Gastroesophageal sphincter (tissue), 4 donors: ENCODE data around the gene TMEM252. TPM values are rescaled to one million over a fixed set of nuclear protein-coding genes. Genes with fewer than 3 reads are reported as not detected.
A peak's percentile ranks its signal among the peaks of the same experiment; 100 is the strongest.

Experiments
- ATAC-seq: fragments of 150-250 bp; one replicate; pipeline ENCODE4 v1.9.1; 2016; ENCODE audit warnings: mild to moderate bottlenecking, moderate library complexity
- H3K27ac ChIP-seq, 4 donors: fragments of 200-600 bp; sonication (generic) in 3 of 4; 1 replicate in 3 of 4; 2 replicates in 1 of 4; pipeline ENCODE4 v1.5.1; 2016 to 2019
- H3K27me3 ChIP-seq: fragments of 200-600 bp; sonication (generic); one replicate; pipeline ENCODE4 v1.5.1; 2019
- H3K36me3 ChIP-seq, 2 donors: fragments of 200-600 bp; sonication (generic); one replicate each; pipeline ENCODE4 v1.5.1; 2019; ENCODE audit warnings: control low read depth in 1 of 2
- H3K4me1 ChIP-seq, 3 donors: fragments of 200-600 bp; sonication (generic); 1 replicate in 2 of 3; 2 replicates in 1 of 3; pipeline ENCODE4 v1.5.1; 2016 to 2019; ENCODE audit warnings: control low read depth in 2 of 3
- H3K4me3 ChIP-seq, 2 donors: fragments of 200-600 bp; sonication (generic); one replicate each; pipeline ENCODE4 v1.5.1; 2019; ENCODE audit warnings: mild to moderate bottlenecking in 1 of 2, moderate library complexity in 1 of 2
- H3K9me3 ChIP-seq, 3 donors: fragments of 200-600 bp; sonication (generic); one replicate each; pipeline ENCODE4 v1.5.1; 2017 to 2019; ENCODE audit warnings: control low read depth in 2 of 3
- EP300 ChIP-seq: sonication (generic); formaldehyde crosslinking; IDR thresholded peaks from one replicate; pipeline ENCODE4 v1.6.1; 2017; ENCODE audit warnings: antibody characterized with exemption, mild to moderate bottlenecking
- POLR2A ChIP-seq, 2 donors: fragments of 450-650 bp; IDR thresholded peaks; one replicate each; pipeline ENCODE4 v1.6.1; 2017; ENCODE audit warnings: antibody characterized with exemption in 2 of 2, mild to moderate bottlenecking in 2 of 2, moderate library complexity in 1 of 2
- POLR2AphosphoS5 ChIP-seq: sonication (generic); formaldehyde crosslinking; IDR thresholded peaks from one replicate; pipeline ENCODE4 v1.6.1; 2017; ENCODE audit warnings: antibody characterized with exemption
- WGBS, 2 donors: methylation state at CpG; one replicate each; pipeline ENCODE4 v1.1.5; 2018; ENCODE audit warnings: low coverage in 1 of 2; 5-methylcytosine and 5-hydroxymethylcytosine counted together
- total RNA-seq, 4 donors: library from RNA; depleted of rRNA; stranded (reverse); fragments of >200 nt; gene quantifications; one replicate each; pipeline ENCODE4 v1.1.0, GENCODE V29; 2016
- TF ChIP-seq, protein P1 (sequence below), 4 experiments: fragments of 200-600 bp in 2 of 4; fragments of 450-650 bp in 2 of 4; sonication (generic) in 1 of 4; IDR thresholded peaks; one replicate each; pipeline ENCODE4 v1.5.1; 2017 to 2019; ENCODE audit warnings: antibody characterized with exemption in 4 of 4, mild to moderate bottlenecking in 2 of 4, moderate library complexity in 2 of 4

The TMEM252 gene, protein sequence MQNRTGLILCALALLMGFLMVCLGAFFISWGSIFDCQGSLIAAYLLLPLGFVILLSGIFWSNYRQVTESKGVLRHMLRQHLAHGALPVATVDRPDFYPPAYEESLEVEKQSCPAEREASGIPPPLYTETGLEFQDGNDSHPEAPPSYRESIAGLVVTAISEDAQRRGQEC
- under 1 TPM in 1 of 4 donors, not detected in 3; 0.67 TPM for total RNA-seq

DNA sequence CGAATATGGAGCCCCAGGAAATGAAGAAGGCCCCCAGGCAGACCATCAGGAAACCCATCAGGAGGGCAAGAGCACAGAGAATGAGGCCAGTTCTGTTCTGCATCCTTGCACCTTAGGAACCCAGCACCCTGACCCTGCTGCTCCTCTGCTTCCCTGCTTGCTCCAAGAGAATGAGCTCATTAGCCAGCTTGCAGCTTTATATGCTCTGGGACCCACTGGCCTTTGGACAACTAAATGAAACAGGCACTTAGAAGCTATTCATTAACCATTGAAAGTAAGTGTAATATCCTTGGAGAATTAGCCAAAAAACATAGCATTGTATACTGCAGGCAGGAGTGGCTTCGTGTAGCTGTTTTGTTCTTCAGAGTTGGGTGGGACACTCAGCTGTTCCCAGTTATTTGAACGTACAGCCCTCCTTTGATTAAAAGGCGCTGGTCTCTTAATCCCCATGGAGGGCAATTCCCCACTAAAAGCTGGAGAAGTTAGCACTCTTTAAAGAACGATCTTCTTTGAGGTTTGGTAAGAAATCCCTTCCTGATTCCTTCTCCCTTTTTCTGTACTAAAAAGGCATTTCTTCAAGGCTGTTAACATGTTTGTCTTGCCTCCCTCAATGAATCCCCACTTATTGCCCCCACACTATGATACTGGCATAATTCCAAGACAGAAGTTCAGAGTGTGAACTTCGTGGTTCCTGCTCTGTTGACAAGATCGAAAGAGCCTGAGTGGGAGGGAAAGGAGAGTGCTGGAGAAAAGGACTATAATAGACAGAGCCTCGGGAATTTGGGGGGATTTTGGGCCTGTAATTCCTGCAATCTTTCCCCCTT is at the start of gene TMEM252:
Gene TMEM252 (minus strand): TSS at position 172 of the 824 bp plus-strand sequence. CDS start 69 bp downstream, at position 103.
- Histone ChIP-seq H3K4me1 (peaks cover 6 to 41% (median 16%) of the 10 kb centered on the region in 3 donors), H3K27me3 (no peaks in the 10 kb centered on the region), H3K4me3 (no peak within 1 kb of the TSS), H3K36me3 (no peaks in the 10 kb centered on the region), H3K27ac (peak within 1 kb of the TSS; percentile 44 to 90 (median 80)), H3K9me3 (no peaks in the 10 kb centered on the region)
- no peak for ATAC-seq
- TF ChIP-seq EP300 = no peak
- peak; percentile 17 for TF ChIP-seq POLR2AphosphoS5
- 4 to 26% methylated on average over 5 to 7 of the region's 8 CpGs for WGBS, 2 donors

DNA sequence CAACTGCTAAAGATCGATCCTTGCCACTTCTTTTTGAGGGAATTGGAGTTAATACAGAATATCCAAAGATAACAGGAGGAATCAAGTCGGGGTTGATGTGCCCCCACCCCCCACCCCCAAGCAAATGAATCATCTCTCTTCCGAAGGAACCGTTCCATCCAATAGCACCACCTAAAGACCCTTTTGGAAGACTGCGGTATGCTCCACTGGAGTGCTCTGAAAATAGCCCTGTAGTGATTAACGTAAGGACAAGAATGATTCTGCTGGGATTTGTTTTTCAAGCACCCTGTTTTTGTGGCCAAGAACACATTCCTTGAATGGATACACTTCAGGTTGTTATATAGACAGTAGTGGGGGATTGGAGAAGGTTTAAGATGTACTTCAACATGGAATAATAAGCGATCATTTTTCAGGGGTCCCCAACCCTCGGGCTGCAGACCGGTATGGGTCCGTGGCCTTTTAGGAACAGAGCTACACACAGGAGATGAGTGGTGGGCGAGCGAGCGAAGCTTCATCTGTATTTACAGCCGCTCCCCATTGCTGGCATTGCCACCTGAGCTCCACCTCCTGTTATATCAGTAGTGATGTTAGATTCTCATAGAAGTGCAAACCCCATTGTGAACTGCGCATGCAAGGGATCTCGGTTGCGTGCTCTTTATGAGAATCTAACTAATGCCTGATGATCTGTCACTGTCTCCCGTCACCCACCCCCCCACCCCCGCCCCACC is 44.5 kb upstream of the TMEM252 start:
- H3K27me3 ChIP-seq = no peaks in the 10 kb centered on the region
- H3K4me1 ChIP-seq = peaks cover 0 to 12% (median 0%) of the 10 kb centered on the region in 3 donors
- H3K36me3 ChIP-seq = no peaks in the 10 kb centered on the region
- H3K9me3 ChIP-seq = peaks cover 0 to 4% (median 0%) of the 10 kb centered on the region in 3 donors
- H3K4me3 ChIP-seq = no peak overlapping the region
- TF ChIP-seq EP300 (no peak), POLR2AphosphoS5 (no peak), POLR2A (IDR thresholded peaks at IDR 0.05) (no peak)
- TF ChIP-seq, protein P1, sequence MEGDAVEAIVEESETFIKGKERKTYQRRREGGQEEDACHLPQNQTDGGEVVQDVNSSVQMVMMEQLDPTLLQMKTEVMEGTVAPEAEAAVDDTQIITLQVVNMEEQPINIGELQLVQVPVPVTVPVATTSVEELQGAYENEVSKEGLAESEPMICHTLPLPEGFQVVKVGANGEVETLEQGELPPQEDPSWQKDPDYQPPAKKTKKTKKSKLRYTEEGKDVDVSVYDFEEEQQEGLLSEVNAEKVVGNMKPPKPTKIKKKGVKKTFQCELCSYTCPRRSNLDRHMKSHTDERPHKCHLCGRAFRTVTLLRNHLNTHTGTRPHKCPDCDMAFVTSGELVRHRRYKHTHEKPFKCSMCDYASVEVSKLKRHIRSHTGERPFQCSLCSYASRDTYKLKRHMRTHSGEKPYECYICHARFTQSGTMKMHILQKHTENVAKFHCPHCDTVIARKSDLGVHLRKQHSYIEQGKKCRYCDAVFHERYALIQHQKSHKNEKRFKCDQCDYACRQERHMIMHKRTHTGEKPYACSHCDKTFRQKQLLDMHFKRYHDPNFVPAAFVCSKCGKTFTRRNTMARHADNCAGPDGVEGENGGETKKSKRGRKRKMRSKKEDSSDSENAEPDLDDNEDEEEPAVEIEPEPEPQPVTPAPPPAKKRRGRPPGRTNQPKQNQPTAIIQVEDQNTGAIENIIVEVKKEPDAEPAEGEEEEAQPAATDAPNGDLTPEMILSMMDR (IDR thresholded peaks at IDR 0.05) = no peak
- 66 to 73% methylated on average over 9 to 15 of the region's 19 CpGs for WGBS, 2 donors
- no peak for ATAC-seq
- no peak overlapping the region for H3K27ac ChIP-seq

DNA sequence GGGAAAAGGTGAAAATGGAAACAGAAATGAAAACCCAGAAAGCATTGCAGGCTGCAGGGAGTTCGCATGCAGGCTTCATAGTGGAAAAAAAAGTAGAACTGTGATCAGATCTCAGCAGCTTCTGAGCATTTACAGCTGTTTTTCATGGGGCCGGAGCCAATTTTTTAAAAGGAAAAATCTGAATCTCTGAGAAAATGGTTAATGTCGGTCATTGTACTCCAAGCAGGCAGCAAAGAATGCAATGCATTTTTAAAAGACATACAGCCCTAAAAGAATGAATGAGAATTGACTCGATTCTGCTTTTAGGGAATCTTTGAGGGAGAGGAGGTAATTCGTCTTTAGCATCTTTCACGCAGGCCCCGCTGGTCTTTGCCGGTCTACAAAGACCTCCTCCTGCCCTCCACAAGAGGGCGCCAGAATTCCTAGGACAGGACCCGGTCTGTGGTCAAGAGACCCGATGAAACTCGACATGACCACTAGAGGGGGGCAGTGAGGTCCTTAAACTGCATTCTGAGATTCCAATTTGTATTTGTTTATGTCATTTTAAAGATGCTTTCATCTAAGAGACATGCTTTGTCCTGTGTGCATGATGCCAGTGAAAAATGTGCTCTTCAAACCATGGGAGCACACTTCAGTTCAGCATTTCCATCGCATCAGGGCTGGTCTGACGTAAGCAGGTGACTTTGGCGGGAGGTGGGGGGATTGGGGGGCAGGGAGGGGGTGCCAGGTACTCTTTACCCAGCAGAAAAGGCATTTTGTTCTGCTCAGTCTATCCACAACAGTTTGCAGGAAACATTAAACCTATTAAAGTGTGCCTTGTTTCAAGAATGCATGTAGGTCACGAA is 43.7 kb upstream of the TMEM252 start:
- WGBS, 2 donors = 17 to 23% methylated on average over 6 to 15 of the region's 16 CpGs
- Histone ChIP-seq H3K27ac (no peak overlapping the region), H3K4me1 (peaks cover 0 to 12% (median 0%) of the 10 kb centered on the region in 3 donors), H3K4me3 (no peak overlapping the region), H3K36me3 (no peaks in the 10 kb centered on the region), H3K27me3 (no peaks in the 10 kb centered on the region), H3K9me3 (peaks cover 0 to 4% (median 0%) of the 10 kb centered on the region in 3 donors)
- TF ChIP-seq, protein P1 (IDR thresholded peaks at IDR 0.05) = peak; percentile 94 to 99 (median 96)
- no peak for TF ChIP-seq EP300
- ATAC-seq = peak; percentile 89

DNA sequence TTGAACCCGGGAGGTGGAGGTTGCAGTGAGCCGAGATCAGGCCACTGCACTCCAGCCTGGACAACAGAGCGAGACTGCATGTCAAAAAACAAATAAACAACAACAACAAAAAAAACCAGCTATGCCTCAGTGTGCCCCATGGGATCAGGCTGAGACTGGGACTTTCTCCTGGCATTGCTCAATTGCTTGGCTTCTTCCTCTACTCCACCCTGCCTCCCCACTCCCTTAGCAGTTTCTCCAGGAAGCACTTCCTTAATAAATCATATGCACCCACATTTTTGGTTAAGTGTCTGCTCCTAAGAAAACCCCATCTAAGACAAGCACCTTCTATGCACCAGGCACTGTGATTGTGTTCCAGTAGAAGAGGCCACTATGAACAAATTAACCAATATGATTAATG is 41.0 kb upstream of the TMEM252 start:
- TF ChIP-seq POLR2A (IDR thresholded peaks at IDR 0.05) (no peak), EP300 (no peak), POLR2AphosphoS5 (no peak)
- TF ChIP-seq, protein P1 (IDR thresholded peaks at IDR 0.05) = no peak

More for the DNA sequence above, 41.0 kb upstream of the TMEM252 start:
- WGBS, 2 donors = 89% methylated on average over 3 of the region's 3 CpGs; no CpG with 5 or more reads in 1 of the 2 donors
- Histone ChIP-seq H3K4me3 (no peak overlapping the region), H3K27ac (no peak overlapping the region), H3K36me3 (no peaks in the 10 kb centered on the region), H3K4me1 (peaks cover 0 to 12% (median 0%) of the 10 kb centered on the region in 3 donors), H3K27me3 (no peaks in the 10 kb centered on the region), H3K9me3 (no peaks in the 10 kb centered on the region)
- no peak for ATAC-seq
